Common myeloid progenitor, CD34-positive (primary cell): ENCODE results near the gene VPREB3.
A peak's percentile ranks its signal among the peaks of the same experiment; 100 is the strongest.

Experiments used
- CTCF ChIA-PET: fragments of 350-600 bp; sonication (Branson Sonifier 250); formaldehyde crosslinking; loops from one replicate; lab custom pipeline; 2021; ENCODE audit warnings: antibody characterized with exemption; lab: Charles Lee
- POLR2A ChIA-PET: fragments of 350-600 bp; sonication (Branson Sonifier 250); formaldehyde crosslinking; loops from one replicate; lab custom pipeline; 2021; ENCODE audit warnings: antibody characterized with exemption; lab: Charles Lee
- DNase-seq, 3 donors: peaks; one replicate each; pipeline versions ENCODE4 v3.0.0 to v3.0.0-alpha.2; 2013
- H3K27ac ChIP-seq, 2 experiments: 1 replicate in 1 of 2; 2 replicates in 1 of 2; pipeline ENCODE4 v1.7.0; 2013; ENCODE audit warnings: inconsistent platforms in 2 of 2, low read length in 2 of 2, mild to moderate bottlenecking in 2 of 2, low read depth in 1 of 2, moderate library complexity in 1 of 2; ENCODE audit not compliant: severe bottlenecking in 2 of 2, insufficient read depth in 1 of 2, poor library complexity in 1 of 2
- H3K27me3 ChIP-seq, 5 experiments: replicated peaks in 2 of 5; 1 replicate in 3 of 5; 2 replicates in 2 of 5; pipeline versions ENCODE4 v1.6.1 to v1.7.0; 2013; ENCODE audit warnings: low read length in 4 of 5, mild to moderate bottlenecking in 2 of 5, moderate library complexity in 2 of 5, inconsistent platforms in 1 of 5; ENCODE audit not compliant: insufficient read depth in 5 of 5, control insufficient read depth in 4 of 5
- H3K36me3 ChIP-seq, 4 experiments: 1 replicate in 2 of 4; 2 replicates in 2 of 4; pipeline versions ENCODE4 v1.6.1 to v1.7.0; 2013; ENCODE audit warnings: low read length in 3 of 4, control low read depth in 1 of 4, mild to moderate bottlenecking in 1 of 4; ENCODE audit not compliant: control insufficient read depth in 4 of 4, insufficient read depth in 4 of 4
- H3K4me1 ChIP-seq, 4 experiments: 1 replicate in 3 of 4; 2 replicates in 1 of 4; pipeline versions ENCODE4 v1.6.1 to v1.7.1; 2013; ENCODE audit warnings: low read length in 3 of 4, mild to moderate bottlenecking in 3 of 4, control low read depth in 1 of 4, inconsistent platforms in 1 of 4, moderate library complexity in 1 of 4; ENCODE audit not compliant: control insufficient read depth in 4 of 4, insufficient read depth in 4 of 4; ENCODE audit errors: control extremely low read depth in 1 of 4
- H3K4me3 ChIP-seq, 7 experiments: 1 replicate in 4 of 7; 2 replicates in 3 of 7; pipeline versions ENCODE4 v1.5.1 to v1.7.0; 2013; ENCODE audit warnings: mild to moderate bottlenecking in 7 of 7, low read length in 6 of 7, moderate library complexity in 6 of 7, inconsistent platforms in 2 of 7, low read depth in 2 of 7, control low read depth in 1 of 7; ENCODE audit not compliant: insufficient read depth in 4 of 7, control insufficient read depth in 1 of 7; ENCODE audit errors: extremely low read depth in 1 of 7
- H3K9me3 ChIP-seq, 5 experiments: 1 replicate in 4 of 5; 2 replicates in 1 of 5; pipeline versions ENCODE4 v1.6.1 to v1.7.1; 2013; ENCODE audit warnings: low read length in 4 of 5, mild to moderate bottlenecking in 2 of 5, inconsistent platforms in 1 of 5, low read depth in 1 of 5, moderate library complexity in 1 of 5; ENCODE audit not compliant: control insufficient read depth in 4 of 5, insufficient read depth in 2 of 5; ENCODE audit errors: control extremely low read depth in 1 of 5
- WGBS: methylation state at CpG from one replicate; pipeline ENCODE4 v1.1.5; 2013; ENCODE audit not compliant: insufficient coverage; 5-methylcytosine and 5-hydroxymethylcytosine counted together

Gene VPREB3

DNA sequence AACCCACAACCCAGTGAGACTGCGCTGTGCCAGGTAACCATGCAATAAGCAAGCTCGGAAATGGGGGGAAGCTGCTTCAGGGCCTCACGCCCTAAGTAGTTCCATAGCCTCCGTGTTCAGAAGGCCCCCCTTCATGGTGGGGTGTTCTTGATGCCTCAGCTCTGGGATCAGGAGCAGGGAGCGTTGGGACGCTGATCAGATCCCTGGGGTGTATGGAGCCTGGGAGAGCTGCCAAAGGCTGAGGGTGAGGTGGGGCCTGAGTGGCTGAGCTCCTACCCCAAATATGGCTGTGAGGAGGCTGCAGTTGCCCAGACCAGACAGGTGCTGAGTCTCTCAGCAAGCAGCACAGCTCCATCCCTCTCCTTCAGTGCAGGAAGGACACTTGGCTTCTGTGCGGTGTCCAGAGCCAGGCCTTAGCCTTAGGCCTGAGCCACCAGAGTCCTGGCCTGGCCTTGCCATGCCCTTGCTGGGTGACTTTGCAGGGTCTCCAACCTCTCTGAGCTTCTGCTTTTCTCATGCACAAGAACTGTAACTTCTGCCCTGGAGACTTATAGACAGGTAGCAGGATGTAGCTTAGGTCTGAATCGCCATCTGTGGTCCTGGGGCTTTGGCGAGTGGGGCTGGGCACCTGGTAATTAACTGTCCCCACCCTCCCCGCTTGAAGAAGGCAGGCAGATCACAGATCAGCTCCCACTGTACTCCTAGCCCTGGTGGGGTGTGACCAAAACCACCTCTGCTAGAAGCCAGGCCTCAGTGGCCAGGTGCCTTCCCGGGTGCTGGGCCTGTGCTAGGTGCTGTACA, 23.8 kb upstream of the VPREB3 start:
- Histone ChIP-seq H3K4me1 (peaks cover 0 to 15% (median 12%) of the 10 kb centered on the region in 4 experiments), H3K27ac (no peak overlapping the region), H3K9me3 (no peaks in the 10 kb centered on the region), H3K4me3 (no peak overlapping the region), H3K27me3 (peaks cover 0 to 8% (median 0%) of the 10 kb centered on the region in 5 experiments), H3K36me3 (no peaks in the 10 kb centered on the region)
- 100% methylated on average over 10 of the region's 11 CpGs for WGBS
- DNase-seq: no peak
- ChIA-PET CTCF (interaction anchor here (0.6 to 2.8 kb wide), 7 partner anchors 8 to 554 kb away, joined by 3 to 14 read pairs (median 3); no protein-coding TSS in a partner anchor), POLR2A (no interaction called here)

GRCh38 chr22:23775779-23776375, 21.7 kb upstream of the VPREB3 start:
- no peak for DNase-seq
- H3K27ac ChIP-seq: no peak overlapping the region
- no peaks in the 10 kb centered on the region for H3K36me3 ChIP-seq
- peaks cover 2 to 18% (median 15%) of the 10 kb centered on the region in 4 experiments for H3K4me1 ChIP-seq
- WGBS: 81% methylated on average over 3 of the region's 3 CpGs
- H3K9me3 ChIP-seq: no peaks in the 10 kb centered on the region
- peaks cover 0 to 10% (median 0%) of the 10 kb centered on the region in 5 experiments for H3K27me3 ChIP-seq
- POLR2A ChIA-PET: interaction anchor here (0.6 kb wide), 2 partner anchors 31 to 533 kb away, joined by 3 to 4 read pairs; no protein-coding TSS in a partner anchor
- no peak overlapping the region for H3K4me3 ChIP-seq
- CTCF ChIA-PET: interaction anchor here (1.3 to 2.8 kb wide), 4 partner anchors 9 to 76 kb away, joined by 3 to 14 read pairs (median 6); no protein-coding TSS in a partner anchor

GRCh38 chr22:23774922-23775436, 20.8 kb upstream of the VPREB3 start:
- H3K4me3 ChIP-seq: no peak overlapping the region
- WGBS: no CpG with 5 or more reads among the region's 2 CpGs

DNA sequence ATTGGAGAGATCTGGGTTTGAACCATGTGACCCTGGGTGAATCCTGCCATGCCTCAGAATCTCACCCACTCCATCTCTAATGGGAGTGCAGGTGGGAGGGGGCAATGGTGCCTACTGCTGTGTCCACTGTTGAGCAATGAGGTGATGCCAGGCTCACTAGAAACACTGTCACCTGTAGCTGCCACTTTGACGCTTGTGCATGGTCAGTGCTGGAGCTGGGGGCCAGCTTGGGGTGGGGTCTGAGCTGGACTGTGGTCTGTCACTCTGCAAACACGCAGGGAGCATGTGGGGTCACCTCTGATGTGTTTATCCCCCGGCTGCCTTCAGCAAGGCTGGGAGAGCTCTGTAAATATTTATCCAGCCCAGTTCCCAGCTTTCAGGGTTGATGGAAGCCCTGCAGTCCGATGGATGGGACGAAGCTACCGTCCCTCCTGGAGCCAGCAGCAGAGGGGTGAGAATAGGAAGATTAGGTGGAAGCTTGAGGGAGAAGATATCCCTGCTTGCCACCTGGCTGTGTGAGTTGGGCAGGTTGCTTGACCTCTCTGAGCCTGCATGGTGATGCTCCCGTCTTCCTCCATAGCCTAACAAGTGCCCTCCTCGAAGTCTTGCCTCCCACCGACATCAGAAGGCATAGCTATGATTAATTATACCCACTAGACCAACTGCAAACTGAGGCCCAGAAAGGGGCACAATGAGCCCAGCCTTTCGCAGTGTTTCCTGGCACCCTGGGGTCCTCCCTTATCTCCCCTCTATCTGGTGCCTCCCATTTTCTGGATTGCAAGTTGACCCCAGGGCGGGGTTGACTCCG, 20.1 kb upstream of the VPREB3 start:
- no peak overlapping the region for H3K27ac ChIP-seq
- no peak overlapping the region for H3K4me3 ChIP-seq
- H3K36me3 ChIP-seq: no peaks in the 10 kb centered on the region
- no peaks in the 10 kb centered on the region for H3K9me3 ChIP-seq
- DNase-seq: no peak
- peaks cover 3 to 30% (median 23%) of the 10 kb centered on the region in 4 experiments for H3K4me1 ChIP-seq
- WGBS: 97% methylated on average over 11 of the region's 12 CpGs
- CTCF ChIA-PET: interaction anchor here (1.0 to 3.0 kb wide), 6 partner anchors 10 to 75 kb away, joined by 3 to 18 read pairs (median 8); partner anchors contain the start of gene SMARCB1
- POLR2A ChIA-PET: no interaction called here
- peaks cover 0 to 10% (median 0%) of the 10 kb centered on the region in 5 experiments for H3K27me3 ChIP-seq

More at GRCh38 chr22:23774922-23775436, 20.8 kb upstream of the VPREB3 start:
- no peaks in the 10 kb centered on the region for H3K9me3 ChIP-seq
- peaks cover 0 to 10% (median 0%) of the 10 kb centered on the region in 5 experiments for H3K27me3 ChIP-seq
- no peak overlapping the region for H3K27ac ChIP-seq
- ChIA-PET CTCF (interaction anchor here (1.0 to 3.0 kb wide), 7 partner anchors 10 to 77 kb away, joined by 3 to 18 read pairs (median 8); partner anchors contain the start of gene SMARCB1), POLR2A (no interaction called here)
- DNase-seq: no peak
- H3K36me3 ChIP-seq: no peaks in the 10 kb centered on the region
- peaks cover 2 to 24% (median 18%) of the 10 kb centered on the region in 4 experiments for H3K4me1 ChIP-seq

GRCh38 chr22:23773483-23774113, 19.4 kb upstream of the VPREB3 start:
- ChIA-PET POLR2A (interaction anchor here (0.6 kb wide), 1 partner anchor 9 kb away, joined by 7 read pairs; no protein-coding TSS in a partner anchor), CTCF (interaction anchor here (0.8 to 3.0 kb wide), 5 partner anchors 11 to 76 kb away, joined by 3 to 18 read pairs (median 8); no protein-coding TSS in a partner anchor)
- peaks cover 3 to 37% (median 28%) of the 10 kb centered on the region in 4 experiments for H3K4me1 ChIP-seq
- H3K27ac ChIP-seq: no peak overlapping the region
- DNase-seq: no peak
- H3K36me3 ChIP-seq: no peaks in the 10 kb centered on the region
- WGBS: 94% methylated on average over 7 of the region's 7 CpGs
- peak overlapping the region in 2 of 7 experiments; percentile 19 to 70 for H3K4me3 ChIP-seq
- H3K27me3 ChIP-seq: peaks cover 0 to 10% (median 0%) of the 10 kb centered on the region in 5 experiments
- H3K9me3 ChIP-seq: no peaks in the 10 kb centered on the region
